Thyroid gland (tissue), 4 donors: Measurements from ENCODE around the gene FAM222A.

Experiments used
- POLR2A ChIP-seq, 2 donors: fragments of 450-650 bp; IDR thresholded peaks; one replicate each; pipeline ENCODE4 v1.6.1; 2017; ENCODE audit warnings: antibody characterized with exemption in 2 of 2, mild to moderate bottlenecking in 2 of 2, moderate library complexity in 1 of 2
- TF ChIP-seq, protein P1 (sequence below), 6 experiments: fragments of 200-600 bp in 3 of 6; fragments of 450-650 bp in 3 of 6; sonication (generic) in 3 of 6; IDR thresholded peaks; one replicate each; pipeline ENCODE4 v1.5.1; 2016 to 2019; ENCODE audit warnings: antibody characterized with exemption in 6 of 6, mild to moderate bottlenecking in 2 of 6, inconsistent platforms in 1 of 6, moderate library complexity in 1 of 6

- TF ChIP-seq POLR2A (IDR thresholded peaks at IDR 0.05), result no peak
- TF ChIP-seq, protein P1, sequence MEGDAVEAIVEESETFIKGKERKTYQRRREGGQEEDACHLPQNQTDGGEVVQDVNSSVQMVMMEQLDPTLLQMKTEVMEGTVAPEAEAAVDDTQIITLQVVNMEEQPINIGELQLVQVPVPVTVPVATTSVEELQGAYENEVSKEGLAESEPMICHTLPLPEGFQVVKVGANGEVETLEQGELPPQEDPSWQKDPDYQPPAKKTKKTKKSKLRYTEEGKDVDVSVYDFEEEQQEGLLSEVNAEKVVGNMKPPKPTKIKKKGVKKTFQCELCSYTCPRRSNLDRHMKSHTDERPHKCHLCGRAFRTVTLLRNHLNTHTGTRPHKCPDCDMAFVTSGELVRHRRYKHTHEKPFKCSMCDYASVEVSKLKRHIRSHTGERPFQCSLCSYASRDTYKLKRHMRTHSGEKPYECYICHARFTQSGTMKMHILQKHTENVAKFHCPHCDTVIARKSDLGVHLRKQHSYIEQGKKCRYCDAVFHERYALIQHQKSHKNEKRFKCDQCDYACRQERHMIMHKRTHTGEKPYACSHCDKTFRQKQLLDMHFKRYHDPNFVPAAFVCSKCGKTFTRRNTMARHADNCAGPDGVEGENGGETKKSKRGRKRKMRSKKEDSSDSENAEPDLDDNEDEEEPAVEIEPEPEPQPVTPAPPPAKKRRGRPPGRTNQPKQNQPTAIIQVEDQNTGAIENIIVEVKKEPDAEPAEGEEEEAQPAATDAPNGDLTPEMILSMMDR (IDR thresholded peaks at IDR 0.05), result no peak
Measured at GRCh38 chr12:109670731-109671130, 42.9 kb upstream of the FAM222A start.
